ENCODE results near the gene PDE7B.

- TF ChIP-seq, protein P1, sequence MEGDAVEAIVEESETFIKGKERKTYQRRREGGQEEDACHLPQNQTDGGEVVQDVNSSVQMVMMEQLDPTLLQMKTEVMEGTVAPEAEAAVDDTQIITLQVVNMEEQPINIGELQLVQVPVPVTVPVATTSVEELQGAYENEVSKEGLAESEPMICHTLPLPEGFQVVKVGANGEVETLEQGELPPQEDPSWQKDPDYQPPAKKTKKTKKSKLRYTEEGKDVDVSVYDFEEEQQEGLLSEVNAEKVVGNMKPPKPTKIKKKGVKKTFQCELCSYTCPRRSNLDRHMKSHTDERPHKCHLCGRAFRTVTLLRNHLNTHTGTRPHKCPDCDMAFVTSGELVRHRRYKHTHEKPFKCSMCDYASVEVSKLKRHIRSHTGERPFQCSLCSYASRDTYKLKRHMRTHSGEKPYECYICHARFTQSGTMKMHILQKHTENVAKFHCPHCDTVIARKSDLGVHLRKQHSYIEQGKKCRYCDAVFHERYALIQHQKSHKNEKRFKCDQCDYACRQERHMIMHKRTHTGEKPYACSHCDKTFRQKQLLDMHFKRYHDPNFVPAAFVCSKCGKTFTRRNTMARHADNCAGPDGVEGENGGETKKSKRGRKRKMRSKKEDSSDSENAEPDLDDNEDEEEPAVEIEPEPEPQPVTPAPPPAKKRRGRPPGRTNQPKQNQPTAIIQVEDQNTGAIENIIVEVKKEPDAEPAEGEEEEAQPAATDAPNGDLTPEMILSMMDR (conservative IDR thresholded peaks at IDR 0.05; ENCODE audit: low read depth, low read length): no peak
- no peak for TF ChIP-seq EZH2 (IDR thresholded peaks at IDR 0.05; ENCODE audit: borderline replicate concordance, low read depth, low read length, poor library complexity, severe bottlenecking)
Observed at GRCh38 chr6:136077834-136078576, 226.5 kb downstream of the PDE7B start.

All from A673 (cell line).